Activated CD8-positive, alpha-beta T cell treated with anti-CD3 and anti-CD28 coated beads, Interleukin-2, amount 10 ng/mL, durations not matched to agents 7 days and 5 days (primary cell): ENCODE data around the gene NRL. TPM values are rescaled to one million over a fixed set of nuclear protein-coding genes. Genes with fewer than 3 reads are reported as not detected.
"Not testable (repeated sequence)": the region's sequence is repeated elsewhere in the genome, so short reads cannot be mapped to it uniquely, and the experiment has no call there.

ENCODE experiments used
- ATAC-seq: fragments of 150-1000 bp; cut with Tn5 transposase; one replicate; pipeline ENCODE4 v1.10.0; 2021; ENCODE audit warnings: moderate library complexity
- CTCF ChIA-PET: fragments of 350-600 bp; sonication (Branson Sonifier 250); formaldehyde crosslinking; loops from one replicate; lab custom pipeline; 2021; ENCODE audit warnings: antibody characterized with exemption; lab: Charles Lee
- POLR2A ChIA-PET: fragments of 350-600 bp; sonication (Branson Sonifier 250); formaldehyde crosslinking; loops from one replicate; lab custom pipeline; 2021; ENCODE audit warnings: antibody characterized with exemption; lab: Charles Lee
- DNase-seq: peaks from one replicate; pipeline ENCODE4 v3.0.0-alpha.2; 2020
- H3K27ac Mint-ChIP-seq: one replicate; pipeline ENCODE4 v1.8.0; 2021; ENCODE audit warnings: mild to moderate bottlenecking, mixed read lengths
- H3K27me3 Mint-ChIP-seq: one replicate; pipeline ENCODE4 v1.8.0; 2021; ENCODE audit warnings: low read depth, mixed read lengths
- H3K36me3 Mint-ChIP-seq: one replicate; pipeline ENCODE4 v1.8.0; 2021; ENCODE audit warnings: low read depth, mixed read lengths
- H3K4me1 Mint-ChIP-seq: one replicate; pipeline ENCODE4 v1.8.0; 2021; ENCODE audit warnings: low read depth, mixed read lengths
- H3K4me3 Mint-ChIP-seq: one replicate; pipeline ENCODE4 v1.8.0; 2021; ENCODE audit warnings: mild to moderate bottlenecking, mixed read lengths
- H3K9me3 Mint-ChIP-seq: one replicate; pipeline ENCODE4 v1.8.0; 2022; ENCODE audit warnings: mixed read lengths; ENCODE audit not compliant: insufficient read depth
- total RNA-seq, 2 experiments: library from RNA; stranded (reverse); gene quantifications; one replicate each; pipeline ENCODE4 v1.2.3, GENCODE V29; 2021

NRL gene
- total RNA-seq, 2 experiments from 2014 or later: 2.8 to 3.4 TPM

- POLR2A ChIA-PET: interaction anchor here (1.0 to 2.0 kb wide), 6 partner anchors 29 to 84 kb away, joined by 3 to 11 read pairs (median 4); partner anchors contain the start of genes DCAF11, NRL, PCK2 and PSME1
- CTCF ChIA-PET: interaction anchor here (0.5 to 3.6 kb wide), 12 partner anchors 8 to 110 kb away, joined by 3 to 28 read pairs (median 4); partner anchors contain the start of gene IRF9
- ATAC-seq: peak; percentile 85
- H3K4me3 Mint-ChIP-seq: peak within 1 kb of the TSS; percentile 70
- peaks cover 36% of the 10 kb centered on the region for H3K27me3 Mint-ChIP-seq
- peaks cover 26% of the 10 kb centered on the region for H3K4me1 Mint-ChIP-seq
- peak; percentile 73 for DNase-seq
- H3K9me3 Mint-ChIP-seq: no peaks in the 10 kb centered on the region
- H3K36me3 Mint-ChIP-seq: no peaks in the 10 kb centered on the region
- peak within 1 kb of the TSS; percentile 70 for H3K27ac Mint-ChIP-seq
Measured at GRCh38 chr14:24051789-24052655, 62.7 kb downstream of the NRL start, which contains the start of gene CARMIL3. CARMIL3 (plus strand) TSS chr14:24052009; CDS start chr14:24052154, 145 bp downstream.

DNA sequence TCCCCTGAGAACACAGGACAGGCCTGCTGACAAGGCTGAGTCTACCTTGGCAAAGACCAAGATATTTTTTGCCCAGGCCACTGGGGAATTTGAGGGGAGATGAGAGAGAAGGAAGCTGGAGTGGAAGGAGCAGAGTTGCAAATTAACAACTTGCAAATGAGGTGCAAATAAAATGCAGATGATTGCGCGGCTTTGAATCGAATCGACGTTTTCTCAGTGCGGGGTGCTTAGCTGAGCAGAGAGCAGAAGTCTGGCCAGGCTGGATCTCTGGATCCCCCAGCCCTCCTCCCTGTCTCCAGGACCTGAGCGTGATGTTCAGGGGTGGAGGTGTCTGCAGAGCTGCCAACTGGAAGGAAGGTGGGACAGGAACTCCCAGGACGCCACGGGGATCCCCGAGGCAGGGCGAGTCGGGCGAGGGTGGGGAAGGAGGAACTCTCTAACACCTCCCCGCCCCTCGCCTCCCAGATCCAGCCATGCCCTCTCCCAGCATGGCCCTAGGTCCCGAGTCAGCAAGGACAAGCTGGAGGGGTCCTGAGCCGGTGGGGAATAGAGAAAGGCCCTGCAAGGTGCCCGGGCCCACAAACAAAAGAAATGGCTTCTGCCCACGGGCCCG, 63.5 kb downstream of the NRL start:
- no peak for ATAC-seq
- H3K27ac Mint-ChIP-seq: peak overlapping the region; percentile 70

DNA sequence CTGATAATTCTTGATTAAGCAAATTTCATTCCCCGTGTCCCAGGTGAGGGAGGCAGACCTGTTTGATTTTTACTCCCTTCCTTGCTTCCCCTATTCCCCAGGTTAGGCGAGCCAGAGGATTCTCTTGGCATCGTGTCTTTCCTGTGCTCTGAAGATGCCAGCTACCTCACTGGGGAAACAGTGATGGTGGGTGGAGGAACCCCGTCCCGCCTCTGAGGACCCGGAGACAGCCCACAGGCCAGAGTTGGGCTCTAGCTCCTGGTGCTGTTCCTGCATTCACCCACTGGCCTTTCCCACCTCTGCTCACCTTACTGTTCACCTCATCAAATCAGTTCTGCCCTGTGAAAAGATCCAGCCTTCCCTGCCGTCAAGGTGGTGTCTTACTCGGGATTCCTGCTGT, 64.0 kb downstream of the NRL start:
- H3K4me1 Mint-ChIP-seq: peaks cover 29% of the 10 kb centered on the region
- H3K9me3 Mint-ChIP-seq, H3K27ac Mint-ChIP-seq, ATAC-seq, H3K36me3 Mint-ChIP-seq: not testable (repeated sequence)
- peaks cover 39% of the 10 kb centered on the region for H3K27me3 Mint-ChIP-seq
- peak overlapping the region; percentile 70 for H3K4me3 Mint-ChIP-seq
- CTCF ChIA-PET: interaction anchor here (1.1 to 1.4 kb wide), 2 partner anchors 42 to 63 kb away, joined by 4 read pairs; no protein-coding TSS in a partner anchor
- POLR2A ChIA-PET: interaction anchor here (0.9 to 1.5 kb wide), 2 partner anchors 43 to 112 kb away, joined by 3 to 4 read pairs; partner anchors contain the start of gene PCK2
- DNase-seq: peak; percentile 17

More for the DNA sequence above, 63.5 kb downstream of the NRL start:
- peak; percentile 18 for DNase-seq
- ChIA-PET CTCF (interaction anchor here (0.7 to 3.6 kb wide), 11 partner anchors 7 to 110 kb away, joined by 3 to 28 read pairs (median 4); partner anchors contain the start of gene IRF9), POLR2A (interaction anchor here (1.1 to 2.0 kb wide), 4 partner anchors 30 to 85 kb away, joined by 3 to 11 read pairs (median 4); partner anchors contain the start of genes DCAF11, NRL, PCK2 and PSME1)
- H3K36me3 Mint-ChIP-seq: no peaks in the 10 kb centered on the region
- peaks cover 28% of the 10 kb centered on the region for H3K4me1 Mint-ChIP-seq
- peak overlapping the region; percentile 70 for H3K4me3 Mint-ChIP-seq
- peaks cover 39% of the 10 kb centered on the region for H3K27me3 Mint-ChIP-seq
- H3K9me3 Mint-ChIP-seq: no peaks in the 10 kb centered on the region

DNA sequence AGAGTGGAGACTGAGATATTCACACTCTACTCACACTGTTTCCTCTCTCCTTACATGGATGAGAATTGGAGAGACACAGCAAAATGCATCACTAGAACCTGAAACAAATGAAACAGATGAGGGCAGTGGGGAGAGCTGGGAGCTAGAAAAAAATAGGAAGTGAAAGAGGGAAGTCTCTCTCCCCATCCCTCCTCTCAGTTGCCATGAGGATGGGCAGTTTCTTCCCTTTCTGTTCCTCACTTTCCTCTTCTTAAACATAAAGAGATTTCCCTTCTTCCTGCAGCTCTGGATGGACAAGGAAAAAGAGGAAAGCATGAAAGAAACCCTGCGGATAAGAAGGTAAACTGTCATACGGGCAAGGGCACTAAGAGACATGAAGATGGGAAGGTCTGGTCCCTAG, 65.7 kb downstream of the NRL start:
- DNase-seq, H3K36me3 Mint-ChIP-seq, H3K27ac Mint-ChIP-seq, H3K9me3 Mint-ChIP-seq, H3K4me3 Mint-ChIP-seq, POLR2A ChIA-PET, CTCF ChIA-PET, ATAC-seq: not testable (repeated sequence)
- Mint-ChIP-seq H3K4me1 (peaks cover 42% of the 10 kb centered on the region), H3K27me3 (peaks cover 46% of the 10 kb centered on the region)

GRCh38 chr14:24042746-24043145, 72.0 kb downstream of the NRL start:
- Mint-ChIP-seq H3K36me3 (no peaks in the 10 kb centered on the region), H3K27ac (no peak overlapping the region), H3K4me3 (no peak overlapping the region), H3K27me3 (peaks cover 23% of the 10 kb centered on the region), H3K4me1 (peaks cover 24% of the 10 kb centered on the region), H3K9me3 (no peaks in the 10 kb centered on the region)
- DNase-seq (no peak), ATAC-seq (no peak)
- ChIA-PET CTCF (interaction anchor here (0.7 to 3.2 kb wide), 3 partner anchors 15 to 66 kb away, joined by 3 to 11 read pairs (median 5); no protein-coding TSS in a partner anchor), POLR2A (no interaction called here)

- Mint-ChIP-seq H3K27me3 (peaks cover 17% of the 10 kb centered on the region), H3K27ac (no peak overlapping the region), H3K36me3 (no peaks in the 10 kb centered on the region), H3K4me1 (peaks cover 32% of the 10 kb centered on the region), H3K4me3 (no peak overlapping the region), H3K9me3 (no peaks in the 10 kb centered on the region)
- DNase-seq (no peak), ATAC-seq (no peak)
- POLR2A ChIA-PET: no interaction called here
- CTCF ChIA-PET: interaction anchor here (3.2 kb wide), 1 partner anchor 17 kb away, joined by 11 read pairs; no protein-coding TSS in a partner anchor
Measured at GRCh38 chr14:24040692-24041091, 74.1 kb downstream of the NRL start.

DNA sequence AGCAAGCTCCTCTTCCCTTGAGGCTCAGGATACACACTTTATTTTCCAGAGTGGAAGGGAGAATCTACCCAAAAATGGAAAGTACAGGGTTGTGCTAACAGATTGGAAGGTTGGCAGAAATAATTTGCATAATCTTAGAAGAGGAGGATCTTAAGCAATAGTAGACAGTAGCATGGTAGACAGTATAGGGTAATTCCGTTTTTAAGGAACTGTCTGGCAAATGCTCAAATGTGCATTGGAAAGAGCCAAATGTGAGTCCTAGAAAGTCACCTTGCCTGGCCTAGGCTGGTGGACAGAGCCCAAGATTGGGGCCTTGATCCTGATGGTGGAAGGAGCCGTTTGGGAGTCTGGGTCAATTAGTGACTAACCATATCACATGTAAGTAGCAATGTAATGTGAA, 76.1 kb downstream of the NRL start:
- no peak overlapping the region for H3K27ac Mint-ChIP-seq
- DNase-seq: no peak
- peaks cover 11% of the 10 kb centered on the region for H3K27me3 Mint-ChIP-seq
- no peak for ATAC-seq
- peaks cover 20% of the 10 kb centered on the region for H3K4me1 Mint-ChIP-seq
- no peak overlapping the region for H3K4me3 Mint-ChIP-seq
- CTCF ChIA-PET: interaction anchor here (0.8 to 1.0 kb wide), 2 partner anchors 70 to 226 kb away, joined by 3 to 4 read pairs; no protein-coding TSS in a partner anchor
- H3K36me3 Mint-ChIP-seq: no peaks in the 10 kb centered on the region
- POLR2A ChIA-PET: no interaction called here
- no peaks in the 10 kb centered on the region for H3K9me3 Mint-ChIP-seq

GRCh38 chr14:24037658-24038037, 77.1 kb downstream of the NRL start:
- Mint-ChIP-seq H3K27me3 (peaks cover 9% of the 10 kb centered on the region), H3K9me3 (peaks cover 6% of the 10 kb centered on the region), H3K36me3 (peaks cover 2% of the 10 kb centered on the region), H3K27ac (no peak overlapping the region), H3K4me1 (peaks cover 20% of the 10 kb centered on the region), H3K4me3 (no peak overlapping the region)
- ChIA-PET POLR2A (no interaction called here), CTCF (no interaction called here)
- ATAC-seq: no peak
- DNase-seq: no peak

DNA sequence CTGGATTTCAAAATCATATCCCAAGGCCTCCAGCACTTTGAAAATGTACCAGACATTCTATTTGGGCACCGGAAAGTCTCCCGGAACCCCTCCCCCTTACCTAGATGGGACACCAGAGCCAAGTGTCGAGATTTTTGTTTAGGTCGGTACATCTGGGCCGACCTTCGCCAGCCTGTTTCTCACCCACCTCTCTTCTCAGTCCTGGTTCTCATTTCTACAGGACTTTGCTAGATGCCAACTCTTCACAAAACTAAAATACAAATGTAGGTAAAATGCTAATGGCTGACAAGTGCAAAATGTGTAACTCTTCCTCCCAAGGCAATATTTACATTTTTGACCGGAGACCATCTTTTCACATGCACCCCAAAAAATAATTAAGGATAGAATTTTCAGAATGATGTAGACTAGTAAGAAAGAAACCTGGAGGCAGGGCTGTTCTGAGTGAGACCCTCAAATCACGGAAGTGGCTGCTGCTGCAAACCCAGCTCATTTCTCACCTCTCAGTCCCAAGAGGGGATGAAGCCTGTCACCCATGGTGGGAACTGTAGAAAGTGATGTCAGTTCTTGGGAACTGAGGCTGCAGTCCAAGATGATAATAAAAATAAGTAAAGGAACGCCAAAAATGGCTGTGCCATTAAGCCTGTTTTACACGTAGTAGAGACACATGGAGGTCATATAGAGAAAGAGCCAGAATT, 77.6 kb downstream of the NRL start:
- POLR2A ChIA-PET: not testable (repeated sequence)

DNA sequence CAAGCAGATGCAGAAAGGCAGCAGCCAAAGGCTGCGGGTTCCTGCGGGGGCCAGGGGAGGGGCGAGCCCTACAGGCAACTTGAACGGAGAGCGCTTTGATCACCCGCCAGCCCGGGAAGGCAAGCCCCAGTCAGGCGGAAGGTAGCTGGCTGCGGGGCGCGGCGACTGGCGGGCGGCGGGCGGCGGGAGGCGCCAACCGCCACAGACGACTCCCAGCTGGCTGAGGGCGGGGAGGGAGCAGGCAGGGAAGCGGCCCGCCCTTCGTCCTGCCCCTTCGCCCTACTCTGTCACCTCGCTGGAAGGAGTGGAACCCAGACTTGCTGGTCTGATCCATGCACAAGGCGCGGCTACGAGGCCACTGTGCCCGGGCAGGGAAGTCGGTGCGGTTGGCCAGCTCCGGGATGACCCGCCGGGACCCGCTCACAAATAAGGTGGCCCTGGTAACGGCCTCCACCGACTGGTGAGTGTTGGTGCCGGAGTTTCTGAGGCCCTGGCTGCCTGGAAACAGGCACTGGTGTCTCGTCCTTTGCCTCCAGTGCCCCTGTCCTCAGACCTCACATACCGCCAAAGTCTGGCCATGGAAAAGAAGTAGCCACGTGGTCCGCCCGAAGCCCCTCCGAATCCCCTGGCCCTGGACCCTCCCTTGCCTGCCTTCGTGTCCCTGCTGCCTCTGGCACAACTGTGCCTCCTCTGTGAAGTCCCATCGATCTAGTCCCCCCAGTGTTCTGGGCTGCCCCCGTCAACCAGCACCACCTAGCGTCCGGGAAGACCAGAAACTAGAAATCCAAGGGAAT, 78.4 kb downstream of the NRL start:
- DNase-seq (peak; percentile 78), ATAC-seq (peak; percentile 86)
- Mint-ChIP-seq H3K9me3 (peaks cover 15% of the 10 kb centered on the region), H3K4me1 (peaks cover 20% of the 10 kb centered on the region), H3K27ac (peak overlapping the region; percentile 84), H3K27me3 (peaks cover 3% of the 10 kb centered on the region), H3K4me3 (peak overlapping the region; percentile 82), H3K36me3 (peaks cover 4% of the 10 kb centered on the region)
- ChIA-PET POLR2A (no interaction called here), CTCF (interaction anchor here (0.7 to 1.1 kb wide), 4 partner anchors 9 to 72 kb away, joined by 3 to 5 read pairs (median 5); partner anchors contain the start of gene CARMIL3)

More for the DNA sequence above, 77.6 kb downstream of the NRL start:
- Mint-ChIP-seq H3K4me1 (peaks cover 20% of the 10 kb centered on the region), H3K9me3 (peaks cover 11% of the 10 kb centered on the region), H3K4me3 (peak overlapping the region; percentile 82), H3K27ac (peak overlapping the region; percentile 84)
- H3K27me3 Mint-ChIP-seq, DNase-seq, CTCF ChIA-PET, H3K36me3 Mint-ChIP-seq: not testable (repeated sequence)
- peak; percentile 3 for ATAC-seq
